ENCODE results near the gene SLC24A4.

SLC24A4 gene

GRCh38 chr14:92506231-92506630, 183.3 kb downstream of the SLC24A4 start:
- no peak for TF ChIP-seq CTCF (IDR thresholded peaks at IDR 0.05; ENCODE audit: low read depth, low read length)
- H3K4me3 ChIP-seq (ENCODE audit: low read depth, low read length) = no peak overlapping the region

- no peak overlapping the region for H3K4me3 ChIP-seq (ENCODE audit: low read depth, low read length)
- no peak for TF ChIP-seq CTCF (IDR thresholded peaks at IDR 0.05; ENCODE audit: low read depth, low read length)
These were observed 184.3 kb downstream of the SLC24A4 start for GRCh38 chr14:92507174-92507768.

- H3K4me3 ChIP-seq (ENCODE audit: low read depth, low read length) = no peak overlapping the region
- no peak for TF ChIP-seq CTCF (IDR thresholded peaks at IDR 0.05; ENCODE audit: low read depth, low read length)
These were observed 188.0 kb downstream of the SLC24A4 start for GRCh38 chr14:92510972-92511371.

GRCh38 chr14:92511453-92512238, 188.7 kb downstream of the SLC24A4 start:
- no peak for TF ChIP-seq CTCF (IDR thresholded peaks at IDR 0.05; ENCODE audit: low read depth, low read length)
- no peak overlapping the region for H3K4me3 ChIP-seq (ENCODE audit: low read depth, low read length)

- peak overlapping the region; percentile 74 for H3K4me3 ChIP-seq (ENCODE audit: low read depth, low read length)
These were observed 189.8 kb downstream of the SLC24A4 start for GRCh38 chr14:92512807-92513203.

GRCh38 chr14:92513204-92513965, 190.4 kb downstream of the SLC24A4 start, which contains the start of gene RIN3:
Gene RIN3 (plus strand): TSS chr14:92513781. CDS start chr14:92513933, 152 bp downstream.
- peak within 1 kb of the TSS; percentile 74 for H3K4me3 ChIP-seq (ENCODE audit: low read depth, low read length)
- TF ChIP-seq CTCF (IDR thresholded peaks at IDR 0.05; ENCODE audit: low read depth, low read length) = no peak

More at GRCh38 chr14:92512807-92513203, 189.8 kb downstream of the SLC24A4 start:
- no peak for TF ChIP-seq CTCF (IDR thresholded peaks at IDR 0.05; ENCODE audit: low read depth, low read length)
